KMS-11 (cell line): Measurements from ENCODE around the gene HNRNPF.

Source experiments
- H2AFZ ChIP-seq: fragments of 200-600 bp; sonication (generic); 2 replicates; pipeline ENCODE4 v1.6.1; 2016; ENCODE audit warnings: antibody characterized with exemption, mixed run types, low read depth
- H3K27ac ChIP-seq: fragments of 200-600 bp; sonication (generic); 2 replicates; pipeline ENCODE4 v1.6.1; 2016; ENCODE audit warnings: mild to moderate bottlenecking, mixed run types
- H3K27me3 ChIP-seq: fragments of 200-600 bp; sonication (generic); 2 replicates; pipeline ENCODE4 v1.6.1; 2017; ENCODE audit warnings: mild to moderate bottlenecking, low read depth, mixed run types, moderate library complexity; ENCODE audit not compliant: insufficient read depth
- H3K36me3 ChIP-seq: fragments of 200-600 bp; sonication (generic); 2 replicates; pipeline ENCODE4 v1.6.1; 2017; ENCODE audit warnings: mild to moderate bottlenecking, mixed run types; ENCODE audit not compliant: insufficient read depth
- H3K4me1 ChIP-seq: fragments of 200-600 bp; sonication (generic); 2 replicates; pipeline ENCODE4 v1.6.1; 2016; ENCODE audit warnings: mild to moderate bottlenecking, low read depth, mixed run types; ENCODE audit not compliant: poor library complexity, severe bottlenecking
- H3K4me2 ChIP-seq: fragments of 200-600 bp; sonication (generic); 2 replicates; pipeline ENCODE4 v1.7.0; 2016; ENCODE audit warnings: mild to moderate bottlenecking, mixed run types
- H3K4me3 ChIP-seq: fragments of 200-600 bp; sonication (generic); IDR thresholded peaks from 2 replicates; pipeline ENCODE4 v1.6.1; 2017; ENCODE audit warnings: low read depth, low read length, mixed read lengths; ENCODE audit not compliant: insufficient read depth
- H3K79me2 ChIP-seq: fragments of 200-600 bp; sonication (generic); 2 replicates; pipeline ENCODE4 v1.6.1; 2016; ENCODE audit warnings: low read depth, mixed run types; ENCODE audit not compliant: insufficient read depth
- H3K9ac ChIP-seq: fragments of 200-600 bp; sonication (generic); 2 replicates; pipeline ENCODE4 v1.6.1; 2016; ENCODE audit warnings: mild to moderate bottlenecking, mixed run types
- H4K20me1 ChIP-seq: fragments of 200-600 bp; sonication (generic); 2 replicates; pipeline ENCODE4 v1.6.1; 2016; ENCODE audit warnings: mild to moderate bottlenecking, mixed run types; ENCODE audit not compliant: insufficient read depth
- CTCF ChIP-seq: fragments of 200-600 bp; sonication (generic); conservative IDR thresholded peaks from 2 replicates; pipeline ENCODE4 v1.6.1; 2017; ENCODE audit warnings: low read depth, mild to moderate bottlenecking, antibody characterized with exemption, low read length, moderate library complexity, mixed read lengths

HNRNPF gene

GRCh38 chr10:43377424-43377883 lies 31.5 kb downstream of the HNRNPF start:
- H3K36me3 ChIP-seq: no peaks in the 10 kb centered on the region
- peaks cover 11% of the 10 kb centered on the region for H3K4me1 ChIP-seq
- H3K9ac ChIP-seq: no peak overlapping the region
- no peak for TF ChIP-seq CTCF
- H4K20me1 ChIP-seq: no peaks in the 10 kb centered on the region
- H3K27me3 ChIP-seq: no peaks in the 10 kb centered on the region
- H2AFZ ChIP-seq: no peak overlapping the region
- no peaks in the 10 kb centered on the region for H3K79me2 ChIP-seq
- H3K4me2 ChIP-seq: no peak overlapping the region
- H3K4me3 ChIP-seq: no peak overlapping the region
- H3K27ac ChIP-seq: no peak overlapping the region

- H3K36me3 ChIP-seq: no peaks in the 10 kb centered on the region
- no peak overlapping the region for H3K4me2 ChIP-seq
- H3K9ac ChIP-seq: no peak overlapping the region
- no peaks in the 10 kb centered on the region for H3K79me2 ChIP-seq
- no peaks in the 10 kb centered on the region for H4K20me1 ChIP-seq
- no peak overlapping the region for H3K27ac ChIP-seq
- peaks cover 11% of the 10 kb centered on the region for H3K4me1 ChIP-seq
- TF ChIP-seq CTCF: no peak
- no peak overlapping the region for H3K4me3 ChIP-seq
- H2AFZ ChIP-seq: no peak overlapping the region
- H3K27me3 ChIP-seq: no peaks in the 10 kb centered on the region
Observed at GRCh38 chr10:43376828-43377423, 32.1 kb downstream of the HNRNPF start.

GRCh38 chr10:43376046-43376635 lies 32.8 kb downstream of the HNRNPF start:
- Histone ChIP-seq H3K27ac (no peak overlapping the region), H3K4me2 (no peak overlapping the region), H3K4me1 (peaks cover 11% of the 10 kb centered on the region), H3K36me3 (no peaks in the 10 kb centered on the region), H3K9ac (no peak overlapping the region), H4K20me1 (no peaks in the 10 kb centered on the region), H3K79me2 (no peaks in the 10 kb centered on the region), H2AFZ (no peak overlapping the region), H3K27me3 (no peaks in the 10 kb centered on the region), H3K4me3 (no peak overlapping the region)
- no peak for TF ChIP-seq CTCF

- no peak overlapping the region for H3K4me2 ChIP-seq
- H3K27ac ChIP-seq: no peak overlapping the region
- H4K20me1 ChIP-seq: no peaks in the 10 kb centered on the region
- H3K4me1 ChIP-seq: peaks cover 6% of the 10 kb centered on the region
- H3K79me2 ChIP-seq: no peaks in the 10 kb centered on the region
- H3K9ac ChIP-seq: no peak overlapping the region
- no peaks in the 10 kb centered on the region for H3K36me3 ChIP-seq
- H3K27me3 ChIP-seq: no peaks in the 10 kb centered on the region
- TF ChIP-seq CTCF: no peak
- no peak overlapping the region for H2AFZ ChIP-seq
- no peak overlapping the region for H3K4me3 ChIP-seq
Observed at GRCh38 chr10:43375401-43376020, 33.5 kb downstream of the HNRNPF start.
